AG10803 (cell line): Measurements from ENCODE around the gene DYNC1H1.

ENCODE experiments used
- DNase-seq: peaks from one replicate; pipeline ENCODE4 v3.0.0; 2010; ENCODE audit warnings: low read depth
- H3K4me3 ChIP-seq: 2 replicates; pipeline ENCODE4 v1.5.1; 2011; ENCODE audit warnings: mild to moderate bottlenecking, low read length, control low read depth
- TF ChIP-seq, protein P1 (sequence below): conservative IDR thresholded peaks from 2 replicates; pipeline ENCODE4 v1.5.1; 2011; ENCODE audit warnings: mild to moderate bottlenecking, low read length, control low read depth, inconsistent platforms

Gene DYNC1H1

DNA sequence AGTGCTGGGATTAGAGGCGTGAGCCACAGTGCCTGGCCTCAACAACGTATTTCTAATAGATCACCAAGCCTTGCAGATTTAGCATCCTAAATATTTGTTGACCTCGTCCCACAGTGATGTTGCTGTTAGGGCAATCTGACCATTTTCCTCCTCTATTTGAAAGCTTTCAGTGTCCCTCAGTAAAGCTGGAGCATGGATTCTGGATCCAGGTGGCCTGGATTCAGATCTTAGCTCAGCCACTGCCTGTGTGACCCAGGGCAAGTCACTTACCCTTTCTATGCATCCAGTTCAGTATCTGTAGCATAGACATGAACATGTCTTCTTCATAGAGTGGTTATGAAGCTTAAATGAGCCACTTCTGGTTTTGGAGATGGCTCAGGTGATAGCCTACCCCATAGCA, 126.3 kb downstream of the DYNC1H1 start:
- DNase-seq = no peak
- H3K4me3 ChIP-seq = no peak overlapping the region
- TF ChIP-seq, protein P1, sequence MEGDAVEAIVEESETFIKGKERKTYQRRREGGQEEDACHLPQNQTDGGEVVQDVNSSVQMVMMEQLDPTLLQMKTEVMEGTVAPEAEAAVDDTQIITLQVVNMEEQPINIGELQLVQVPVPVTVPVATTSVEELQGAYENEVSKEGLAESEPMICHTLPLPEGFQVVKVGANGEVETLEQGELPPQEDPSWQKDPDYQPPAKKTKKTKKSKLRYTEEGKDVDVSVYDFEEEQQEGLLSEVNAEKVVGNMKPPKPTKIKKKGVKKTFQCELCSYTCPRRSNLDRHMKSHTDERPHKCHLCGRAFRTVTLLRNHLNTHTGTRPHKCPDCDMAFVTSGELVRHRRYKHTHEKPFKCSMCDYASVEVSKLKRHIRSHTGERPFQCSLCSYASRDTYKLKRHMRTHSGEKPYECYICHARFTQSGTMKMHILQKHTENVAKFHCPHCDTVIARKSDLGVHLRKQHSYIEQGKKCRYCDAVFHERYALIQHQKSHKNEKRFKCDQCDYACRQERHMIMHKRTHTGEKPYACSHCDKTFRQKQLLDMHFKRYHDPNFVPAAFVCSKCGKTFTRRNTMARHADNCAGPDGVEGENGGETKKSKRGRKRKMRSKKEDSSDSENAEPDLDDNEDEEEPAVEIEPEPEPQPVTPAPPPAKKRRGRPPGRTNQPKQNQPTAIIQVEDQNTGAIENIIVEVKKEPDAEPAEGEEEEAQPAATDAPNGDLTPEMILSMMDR = no peak

DNA sequence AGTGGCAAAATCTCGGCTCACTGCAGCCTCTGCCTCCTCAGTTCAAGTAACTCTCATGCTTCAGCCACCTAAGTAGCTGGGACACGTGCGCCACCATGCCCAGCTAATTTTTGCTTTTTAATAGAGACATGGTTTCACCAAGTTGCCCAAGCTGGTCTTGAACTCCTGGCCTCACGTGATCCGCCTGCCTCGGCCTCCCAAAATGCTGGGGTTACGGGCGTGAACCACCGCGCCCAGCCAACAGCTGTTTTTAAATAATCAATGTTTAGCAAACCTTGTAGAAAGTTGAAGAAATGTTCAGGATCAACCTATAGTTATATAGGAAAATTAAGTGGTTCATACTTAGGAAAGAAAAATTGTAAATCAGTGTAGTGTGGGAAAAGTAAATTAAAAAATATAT, 128.4 kb downstream of the DYNC1H1 start:
- no peak overlapping the region for H3K4me3 ChIP-seq
- TF ChIP-seq, protein P1 = no peak
- DNase-seq = no peak

DNA sequence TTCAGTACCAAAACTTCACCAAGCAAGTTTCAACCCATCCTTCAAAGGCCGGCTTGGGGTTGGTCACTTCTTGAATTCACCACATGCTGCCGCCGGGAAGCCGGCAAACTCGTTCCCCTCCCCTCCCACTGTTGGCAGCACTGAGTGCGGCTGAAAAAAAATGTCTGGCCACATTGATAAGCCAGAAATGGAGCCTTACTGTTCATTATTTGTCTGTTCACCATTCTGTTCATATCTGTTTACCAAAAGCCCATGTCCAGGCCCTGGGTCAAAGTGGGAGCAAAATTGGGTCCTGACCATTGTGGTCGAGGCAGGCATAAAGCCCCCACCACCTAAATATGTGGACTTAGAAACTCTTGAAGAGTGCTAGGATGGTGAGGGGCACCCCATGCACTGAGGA, 129.7 kb downstream of the DYNC1H1 start:
- TF ChIP-seq, protein P1 = no peak
- H3K4me3 ChIP-seq = no peak overlapping the region
- no peak for DNase-seq

DNA sequence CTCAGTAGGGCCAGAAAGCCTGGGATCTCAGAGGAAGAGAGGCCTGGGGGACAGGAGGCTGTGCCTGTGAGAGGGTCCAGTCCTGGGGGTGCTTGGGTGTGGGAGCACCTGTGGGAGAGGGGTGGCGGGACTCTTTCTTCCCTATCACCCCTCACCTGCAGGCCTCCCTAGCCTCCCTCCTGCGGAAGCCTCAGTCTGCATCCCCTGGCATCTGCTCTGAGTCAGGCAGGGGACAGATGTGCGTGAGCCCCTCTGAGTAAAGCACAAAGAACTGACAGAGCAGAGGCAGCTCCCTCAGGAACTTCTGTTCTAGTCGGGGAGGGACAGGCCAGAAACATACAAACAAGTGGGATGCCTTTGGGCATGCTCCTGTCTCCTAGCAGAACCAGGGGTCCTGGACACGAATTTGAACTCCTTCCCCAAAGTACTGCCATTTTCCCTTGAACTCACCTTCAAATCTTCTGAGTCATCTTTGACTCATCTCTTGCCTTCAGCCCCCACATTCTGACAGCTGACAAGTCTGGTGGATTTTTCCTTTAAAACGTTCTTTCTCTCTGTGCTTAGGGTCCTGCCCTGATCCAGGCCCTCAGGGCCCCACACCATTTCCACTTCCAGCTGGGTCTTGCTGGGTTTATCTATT, 131.0 kb downstream of the DYNC1H1 start:
- no peak for DNase-seq
- TF ChIP-seq, protein P1 = no peak
- H3K4me3 ChIP-seq = no peak overlapping the region

DNA sequence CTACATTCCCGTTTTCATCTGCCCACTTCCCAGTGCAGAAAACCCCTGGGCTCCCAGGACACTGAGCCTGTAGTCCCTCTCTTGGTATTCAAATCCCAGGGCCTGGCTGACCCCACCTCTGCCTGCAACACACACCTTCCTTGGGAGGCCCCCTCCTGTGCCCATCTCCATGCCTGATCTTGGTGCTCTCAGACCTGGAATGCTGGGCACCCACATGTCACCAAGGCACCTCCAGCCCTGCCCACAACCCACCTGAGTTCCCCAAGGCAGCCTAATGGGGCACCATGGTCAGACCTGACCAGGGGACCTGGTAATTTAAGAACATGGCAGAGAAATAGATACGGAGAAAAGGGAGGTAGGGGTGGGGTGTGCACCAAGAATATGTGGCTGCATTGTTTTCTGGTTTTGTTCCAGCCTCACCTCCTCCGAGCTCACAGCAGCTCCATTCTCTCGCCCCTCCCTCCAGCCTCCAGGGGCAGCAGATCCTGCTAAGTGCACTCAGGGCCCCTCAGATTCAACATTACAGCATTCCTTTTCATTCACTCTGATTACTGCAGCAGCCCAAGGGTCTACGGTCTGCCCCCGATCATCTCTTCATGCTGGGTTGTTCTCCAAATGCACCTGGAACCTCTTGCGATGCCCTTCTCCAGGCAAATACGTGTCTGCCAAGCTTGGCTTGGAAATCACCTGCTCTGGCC, 131.6 kb downstream of the DYNC1H1 start:
- no peak for DNase-seq
- TF ChIP-seq, protein P1 = no peak; the same call in 1 of the 2 replicates

DNA sequence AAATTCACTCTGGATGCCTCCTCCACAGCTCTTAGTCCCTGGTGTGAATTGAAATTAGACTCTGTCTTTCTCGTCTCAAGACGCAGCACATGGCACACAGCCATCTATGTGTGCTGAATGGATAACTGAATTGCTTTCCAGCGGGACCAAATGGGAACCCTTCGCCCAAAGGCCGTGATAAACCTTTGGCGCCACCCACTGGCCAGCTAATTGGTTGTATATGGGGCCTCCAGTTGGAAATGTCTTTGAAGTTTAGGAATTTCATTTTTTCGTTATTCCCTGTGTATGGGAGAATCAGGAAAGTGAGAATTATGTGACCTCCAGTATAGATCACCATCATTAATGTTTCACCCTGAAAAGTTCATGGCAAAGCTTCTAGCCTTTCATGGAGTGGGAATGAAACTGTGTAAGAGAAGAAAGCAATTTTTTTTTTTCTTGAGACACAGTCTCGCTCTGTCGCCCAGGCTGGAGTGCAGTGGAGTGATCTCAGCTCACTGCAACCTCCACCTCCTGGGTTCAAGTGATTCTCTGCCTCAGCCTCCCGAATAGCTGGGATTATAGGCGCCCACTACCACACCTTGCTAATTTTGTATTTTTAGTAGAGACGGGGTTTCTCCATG, 132.3 kb downstream of the DYNC1H1 start:
- TF ChIP-seq, protein P1 = peak; percentile 88
- DNase-seq = peak; percentile 71
- H3K4me3 ChIP-seq = no peak overlapping the region

More for the DNA sequence above, 131.6 kb downstream of the DYNC1H1 start:
- no peak overlapping the region for H3K4me3 ChIP-seq
